Astrocyte of the hippocampus (primary cell): ENCODE measurements around the gene PHKA2.
"Not testable (repeated sequence)": the region's sequence is repeated elsewhere in the genome, so short reads cannot be mapped to it uniquely, and the experiment has no call there.

ENCODE experiments used
- DNase-seq: peaks from one replicate; pipeline ENCODE4 v3.0.0; 2011; ENCODE audit warnings: low read depth, low spot score

Gene PHKA2

GRCh38 chrX:18864390-18864920, 119.5 kb downstream of the PHKA2 start:
- DNase-seq = no peak

GRCh38 chrX:18861511-18861910, 122.4 kb downstream of the PHKA2 start:
- no peak for DNase-seq

GRCh38 chrX:18856645-18856997, 127.3 kb downstream of the PHKA2 start:
- DNase-seq = no peak

GRCh38 chrX:18855919-18856644, 127.8 kb downstream of the PHKA2 start:
- peak; percentile 84 for DNase-seq

GRCh38 chrX:18847901-18848300, 136.0 kb downstream of the PHKA2 start:
- not testable (repeated sequence) for DNase-seq
